OCI-LY7 (cell line): ENCODE results near the gene CXCR4.

Experiments used
- EZH2phosphoT487 ChIP-seq: fragments of 200-600 bp; sonication (generic); IDR thresholded peaks from 2 replicates; pipeline ENCODE4 v1.6.1; 2018; ENCODE audit warnings: low read depth, borderline replicate concordance, mild to moderate bottlenecking, mixed run types, antibody characterized with exemption, low read length, moderate library complexity, mixed read lengths
- TF ChIP-seq, protein P1 (sequence below): fragments of 200-600 bp; sonication (generic); conservative IDR thresholded peaks from 2 replicates; pipeline ENCODE4 v1.5.1; 2014; ENCODE audit warnings: mild to moderate bottlenecking, antibody characterized with exemption, low read length, moderate library complexity, mixed read lengths

DNA sequence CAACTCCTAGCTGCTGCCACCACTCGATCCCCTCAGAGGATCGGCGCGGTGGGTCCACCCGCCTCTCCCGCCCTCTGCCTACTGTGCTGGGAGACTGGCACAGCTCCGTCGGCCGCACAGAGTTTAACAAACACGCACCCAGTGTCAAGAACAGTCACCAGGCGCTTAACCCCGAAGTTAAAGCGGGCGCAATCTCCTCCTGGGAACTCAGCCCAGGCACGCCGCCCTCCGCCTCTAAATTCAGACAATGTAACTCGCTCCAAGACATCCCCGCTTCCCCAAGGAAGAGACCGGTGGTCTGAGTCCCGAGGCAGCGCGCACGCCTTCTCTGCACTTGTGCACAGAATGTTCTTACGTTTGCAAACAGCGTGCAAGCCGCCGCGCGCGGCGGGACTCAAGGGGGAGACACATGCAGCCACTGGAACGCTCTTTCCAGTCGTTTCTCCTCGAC is 533 bp downstream of the CXCR4 start:
- TF ChIP-seq, protein P1, sequence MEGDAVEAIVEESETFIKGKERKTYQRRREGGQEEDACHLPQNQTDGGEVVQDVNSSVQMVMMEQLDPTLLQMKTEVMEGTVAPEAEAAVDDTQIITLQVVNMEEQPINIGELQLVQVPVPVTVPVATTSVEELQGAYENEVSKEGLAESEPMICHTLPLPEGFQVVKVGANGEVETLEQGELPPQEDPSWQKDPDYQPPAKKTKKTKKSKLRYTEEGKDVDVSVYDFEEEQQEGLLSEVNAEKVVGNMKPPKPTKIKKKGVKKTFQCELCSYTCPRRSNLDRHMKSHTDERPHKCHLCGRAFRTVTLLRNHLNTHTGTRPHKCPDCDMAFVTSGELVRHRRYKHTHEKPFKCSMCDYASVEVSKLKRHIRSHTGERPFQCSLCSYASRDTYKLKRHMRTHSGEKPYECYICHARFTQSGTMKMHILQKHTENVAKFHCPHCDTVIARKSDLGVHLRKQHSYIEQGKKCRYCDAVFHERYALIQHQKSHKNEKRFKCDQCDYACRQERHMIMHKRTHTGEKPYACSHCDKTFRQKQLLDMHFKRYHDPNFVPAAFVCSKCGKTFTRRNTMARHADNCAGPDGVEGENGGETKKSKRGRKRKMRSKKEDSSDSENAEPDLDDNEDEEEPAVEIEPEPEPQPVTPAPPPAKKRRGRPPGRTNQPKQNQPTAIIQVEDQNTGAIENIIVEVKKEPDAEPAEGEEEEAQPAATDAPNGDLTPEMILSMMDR: no peak; the same call in 1 of the 2 replicates
- no peak for TF ChIP-seq EZH2phosphoT487
